Fibroblast of skin of abdomen (primary cell): ENCODE data around the gene MTOR.

Experiments
- DNase-seq: peaks from one replicate; pipeline ENCODE4 v3.0.0-alpha.2; 2013

The MTOR gene

GRCh38 chr1:11147197-11147770 is 115.1 kb downstream of the MTOR start:
- no peak for DNase-seq

GRCh38 chr1:11145741-11146140 is 116.6 kb downstream of the MTOR start:
- DNase-seq: no peak

- peak; percentile 40 for DNase-seq
Observed at GRCh38 chr1:11144570-11145256, 117.6 kb downstream of the MTOR start.

GRCh38 chr1:11143907-11144306 is 118.4 kb downstream of the MTOR start:
- no peak for DNase-seq

- no peak for DNase-seq
Observed at GRCh38 chr1:11143401-11143800, 119.0 kb downstream of the MTOR start.

- DNase-seq: no peak
Observed at GRCh38 chr1:11142618-11143391, 119.5 kb downstream of the MTOR start.

- DNase-seq: peak; percentile 59
Observed at GRCh38 chr1:11138952-11139351, 123.4 kb downstream of the MTOR start.

- no peak for DNase-seq
Observed at GRCh38 chr1:11138029-11138428, 124.3 kb downstream of the MTOR start.

- DNase-seq: no peak
Observed at GRCh38 chr1:11134898-11135266, 127.5 kb downstream of the MTOR start.

- DNase-seq: peak; percentile 6
Observed at GRCh38 chr1:11134251-11134897, 128.0 kb downstream of the MTOR start.

GRCh38 chr1:11132563-11133293 is 129.6 kb downstream of the MTOR start:
- DNase-seq: no peak

- DNase-seq: no peak
Observed at GRCh38 chr1:11131816-11132215, 130.5 kb downstream of the MTOR start.

- DNase-seq: no peak
Observed at GRCh38 chr1:11130406-11130805, 131.9 kb downstream of the MTOR start.

GRCh38 chr1:11129649-11130390 is 132.5 kb downstream of the MTOR start:
- DNase-seq: no peak

- no peak for DNase-seq
Observed at GRCh38 chr1:11126569-11126968, 135.8 kb downstream of the MTOR start.

GRCh38 chr1:11125931-11126330 is 136.4 kb downstream of the MTOR start:
- no peak for DNase-seq

GRCh38 chr1:11124965-11125364 is 137.4 kb downstream of the MTOR start:
- no peak for DNase-seq

- no peak for DNase-seq
Observed at GRCh38 chr1:11116318-11116717, 146.0 kb downstream of the MTOR start.

- DNase-seq: no peak
Observed at GRCh38 chr1:11114966-11115365, 147.4 kb downstream of the MTOR start.

- DNase-seq: no peak
Observed at GRCh38 chr1:11109047-11109760, 153.1 kb downstream of the MTOR start.

GRCh38 chr1:11107599-11107998 is 154.8 kb downstream of the MTOR start:
- DNase-seq: no peak
